Loucy (cell line): ENCODE measurements around the gene ARHGEF9.

Experiments
- EZH2phosphoT487 ChIP-seq: fragments of 200-600 bp; IDR thresholded peaks from 2 replicates; pipeline ENCODE4 v1.6.1; 2018; ENCODE audit warnings: antibody characterized with exemption, mild to moderate bottlenecking, moderate library complexity, borderline replicate concordance
- TF ChIP-seq, protein P1 (sequence below): fragments of 200-600 bp; sonication (generic); conservative IDR thresholded peaks from 2 replicates; pipeline ENCODE4 v1.5.1; 2014; ENCODE audit warnings: mild to moderate bottlenecking, antibody characterized with exemption, low read length

- TF ChIP-seq, protein P1, sequence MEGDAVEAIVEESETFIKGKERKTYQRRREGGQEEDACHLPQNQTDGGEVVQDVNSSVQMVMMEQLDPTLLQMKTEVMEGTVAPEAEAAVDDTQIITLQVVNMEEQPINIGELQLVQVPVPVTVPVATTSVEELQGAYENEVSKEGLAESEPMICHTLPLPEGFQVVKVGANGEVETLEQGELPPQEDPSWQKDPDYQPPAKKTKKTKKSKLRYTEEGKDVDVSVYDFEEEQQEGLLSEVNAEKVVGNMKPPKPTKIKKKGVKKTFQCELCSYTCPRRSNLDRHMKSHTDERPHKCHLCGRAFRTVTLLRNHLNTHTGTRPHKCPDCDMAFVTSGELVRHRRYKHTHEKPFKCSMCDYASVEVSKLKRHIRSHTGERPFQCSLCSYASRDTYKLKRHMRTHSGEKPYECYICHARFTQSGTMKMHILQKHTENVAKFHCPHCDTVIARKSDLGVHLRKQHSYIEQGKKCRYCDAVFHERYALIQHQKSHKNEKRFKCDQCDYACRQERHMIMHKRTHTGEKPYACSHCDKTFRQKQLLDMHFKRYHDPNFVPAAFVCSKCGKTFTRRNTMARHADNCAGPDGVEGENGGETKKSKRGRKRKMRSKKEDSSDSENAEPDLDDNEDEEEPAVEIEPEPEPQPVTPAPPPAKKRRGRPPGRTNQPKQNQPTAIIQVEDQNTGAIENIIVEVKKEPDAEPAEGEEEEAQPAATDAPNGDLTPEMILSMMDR = no peak
- no peak for TF ChIP-seq EZH2phosphoT487
Measured at GRCh38 chrX:63739885-63740284, 45.1 kb downstream of the ARHGEF9 start.
